Measurements from ENCODE around the gene ZNF678. TPM values are rescaled to one million over a fixed set of nuclear protein-coding genes. Genes with fewer than 3 reads are reported as not detected.

Gene ZNF678
- total RNA-seq, 1 donor from 2014 or later, result 15.2 TPM

- peaks cover 88% of the 10 kb centered on the region for H3K9me3 ChIP-seq
- H3K27ac ChIP-seq, result no peak overlapping the region
- DNase-seq (ENCODE audit: extremely low spot score in 2 of 2), result no peak
- H3K4me3 ChIP-seq, result no peak overlapping the region
- no peak for TF ChIP-seq POLR2AphosphoS5 (IDR thresholded peaks at IDR 0.05; ENCODE audit: insufficient read depth in 1 of 2, low read depth in 1 of 2)
- TF ChIP-seq POLR2A (IDR thresholded peaks at IDR 0.05), result no peak
- TF ChIP-seq, protein P1, sequence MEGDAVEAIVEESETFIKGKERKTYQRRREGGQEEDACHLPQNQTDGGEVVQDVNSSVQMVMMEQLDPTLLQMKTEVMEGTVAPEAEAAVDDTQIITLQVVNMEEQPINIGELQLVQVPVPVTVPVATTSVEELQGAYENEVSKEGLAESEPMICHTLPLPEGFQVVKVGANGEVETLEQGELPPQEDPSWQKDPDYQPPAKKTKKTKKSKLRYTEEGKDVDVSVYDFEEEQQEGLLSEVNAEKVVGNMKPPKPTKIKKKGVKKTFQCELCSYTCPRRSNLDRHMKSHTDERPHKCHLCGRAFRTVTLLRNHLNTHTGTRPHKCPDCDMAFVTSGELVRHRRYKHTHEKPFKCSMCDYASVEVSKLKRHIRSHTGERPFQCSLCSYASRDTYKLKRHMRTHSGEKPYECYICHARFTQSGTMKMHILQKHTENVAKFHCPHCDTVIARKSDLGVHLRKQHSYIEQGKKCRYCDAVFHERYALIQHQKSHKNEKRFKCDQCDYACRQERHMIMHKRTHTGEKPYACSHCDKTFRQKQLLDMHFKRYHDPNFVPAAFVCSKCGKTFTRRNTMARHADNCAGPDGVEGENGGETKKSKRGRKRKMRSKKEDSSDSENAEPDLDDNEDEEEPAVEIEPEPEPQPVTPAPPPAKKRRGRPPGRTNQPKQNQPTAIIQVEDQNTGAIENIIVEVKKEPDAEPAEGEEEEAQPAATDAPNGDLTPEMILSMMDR (IDR thresholded peaks at IDR 0.05), result no peak
- intact Hi-C loops (cut with DNase I), result no loop called here
- H3K4me1 ChIP-seq, result no peaks in the 10 kb centered on the region
- H3K36me3 ChIP-seq, result peaks cover 8 to 52% of the 10 kb centered on the region in 2 donors
- H3K27me3 ChIP-seq, result no peaks in the 10 kb centered on the region
Observed at GRCh38 chr1:227654858-227655752, 91.7 kb downstream of the ZNF678 start.

DNA sequence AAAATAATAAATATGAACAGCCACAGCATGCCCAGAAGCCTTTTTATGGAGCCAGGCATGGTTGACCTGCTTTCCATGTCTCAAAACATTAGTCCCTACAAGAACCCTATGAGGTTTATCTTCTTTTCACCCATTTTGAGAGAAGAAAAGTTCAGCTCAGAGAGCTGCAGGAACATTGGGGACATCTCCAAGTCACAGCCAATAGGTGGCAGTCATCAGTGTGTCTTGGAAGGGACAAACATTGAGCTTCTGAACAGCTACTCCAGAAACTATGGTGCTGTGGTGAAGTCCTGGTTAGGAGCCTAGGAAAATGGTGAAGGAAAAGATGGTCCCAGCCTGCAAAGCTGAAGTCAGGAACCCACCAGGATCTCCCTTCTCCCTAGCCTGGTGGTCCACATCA, 98.1 kb downstream of the ZNF678 start:
- Histone ChIP-seq H3K4me3 (no peak overlapping the region), H3K9me3 (peaks cover 85% of the 10 kb centered on the region), H3K4me1 (no peaks in the 10 kb centered on the region), H3K27me3 (no peaks in the 10 kb centered on the region), H3K36me3 (peaks cover 0 to 33% of the 10 kb centered on the region in 2 donors), H3K27ac (no peak overlapping the region)
- TF ChIP-seq POLR2AphosphoS5 (IDR thresholded peaks at IDR 0.05; ENCODE audit: insufficient read depth in 1 of 2, low read depth in 1 of 2), result no peak
- TF ChIP-seq, protein P1 (IDR thresholded peaks at IDR 0.05), result no peak
- intact Hi-C loops (cut with DNase I), result no loop called here
- no peak for DNase-seq (ENCODE audit: extremely low spot score in 2 of 2)

DNA sequence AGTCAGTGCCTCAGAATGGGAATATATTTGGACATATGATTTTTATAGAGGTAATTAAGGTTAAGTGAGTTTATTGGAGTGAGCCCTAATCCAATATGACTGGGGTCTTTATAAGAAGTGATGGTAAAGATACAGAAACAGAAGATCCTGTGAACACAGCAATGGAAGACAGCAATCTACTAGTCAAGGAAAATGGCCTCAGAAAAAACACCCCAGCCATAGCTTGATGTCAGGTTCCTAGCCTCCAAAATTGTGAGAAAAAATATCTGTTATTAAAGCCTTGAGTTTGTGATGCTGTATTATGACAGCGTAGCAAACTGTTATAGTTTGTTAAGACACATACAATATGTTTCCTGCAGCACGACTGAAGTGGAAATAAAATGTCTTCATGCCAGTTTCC, 99.6 kb downstream of the ZNF678 start:
- Histone ChIP-seq H3K36me3 (peaks cover 0 to 28% of the 10 kb centered on the region in 2 donors), H3K4me3 (no peak overlapping the region), H3K27me3 (no peaks in the 10 kb centered on the region), H3K27ac (no peak overlapping the region), H3K9me3 (peaks cover 85% of the 10 kb centered on the region), H3K4me1 (no peaks in the 10 kb centered on the region)
- intact Hi-C loops (cut with DNase I), result no loop called here
- no peak for DNase-seq (ENCODE audit: extremely low spot score in 2 of 2)
- TF ChIP-seq POLR2AphosphoS5 (IDR thresholded peaks at IDR 0.05; ENCODE audit: insufficient read depth in 1 of 2, low read depth in 1 of 2) (no peak), POLR2A (IDR thresholded peaks at IDR 0.05) (no peak)
- TF ChIP-seq, protein P1 (IDR thresholded peaks at IDR 0.05), result no peak

GRCh38 chr1:227666286-227666685, 102.9 kb downstream of the ZNF678 start:
- DNase-seq (ENCODE audit: extremely low spot score in 2 of 2), result no peak
- Histone ChIP-seq H3K27ac (no peak overlapping the region), H3K9me3 (peaks cover 81% of the 10 kb centered on the region), H3K4me1 (no peaks in the 10 kb centered on the region), H3K36me3 (peaks cover 0 to 13% of the 10 kb centered on the region in 2 donors), H3K27me3 (no peaks in the 10 kb centered on the region), H3K4me3 (no peak overlapping the region)
- intact Hi-C loops (cut with DNase I), result no loop called here
- no peak for TF ChIP-seq POLR2AphosphoS5 (IDR thresholded peaks at IDR 0.05; ENCODE audit: insufficient read depth in 1 of 2, low read depth in 1 of 2)
- no peak for TF ChIP-seq POLR2A (IDR thresholded peaks at IDR 0.05)
- TF ChIP-seq, protein P1 (IDR thresholded peaks at IDR 0.05), result no peak

DNA sequence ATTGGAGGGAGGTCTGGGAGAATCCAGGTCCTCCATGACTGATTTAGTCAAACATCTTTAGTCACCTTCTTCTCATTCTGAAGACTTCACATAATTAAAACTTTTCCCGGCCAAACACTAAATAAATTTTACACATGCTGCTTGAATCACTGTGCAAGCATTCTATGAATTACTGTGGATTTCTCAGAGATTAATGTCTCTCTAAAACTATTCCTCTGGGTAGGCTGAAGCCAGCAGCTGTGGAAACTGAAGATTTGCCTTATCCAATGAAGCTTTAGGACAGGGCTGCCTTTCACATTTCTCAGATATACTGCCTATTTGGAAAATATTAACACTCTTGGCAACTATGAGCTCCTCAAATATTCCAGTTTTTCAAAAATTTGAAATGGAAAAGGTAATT, 110.1 kb downstream of the ZNF678 start:
- intact Hi-C loops (cut with DNase I), result no loop called here
- peaks cover 44% of the 10 kb centered on the region for H3K9me3 ChIP-seq
- H3K27ac ChIP-seq, result no peak overlapping the region
- no peaks in the 10 kb centered on the region for H3K27me3 ChIP-seq
- no peaks in the 10 kb centered on the region for H3K36me3 ChIP-seq
- no peak for DNase-seq (ENCODE audit: extremely low spot score in 2 of 2)
- no peak for TF ChIP-seq POLR2A (IDR thresholded peaks at IDR 0.05)
- no peak for TF ChIP-seq POLR2AphosphoS5 (IDR thresholded peaks at IDR 0.05; ENCODE audit: insufficient read depth in 1 of 2, low read depth in 1 of 2)
- TF ChIP-seq, protein P1 (IDR thresholded peaks at IDR 0.05), result no peak
- H3K4me3 ChIP-seq, result no peak overlapping the region
- no peaks in the 10 kb centered on the region for H3K4me1 ChIP-seq
